GM21786 (cell line): Measurements from ENCODE around the gene LCNL1.

ENCODE experiments used
- ATAC-seq: cut with Tn5 transposase; IDR thresholded peaks from one replicate; pipeline ENCODE4 v1.9.1; 2021; ENCODE audit not compliant: unreplicated experiment

The LCNL1 gene

DNA sequence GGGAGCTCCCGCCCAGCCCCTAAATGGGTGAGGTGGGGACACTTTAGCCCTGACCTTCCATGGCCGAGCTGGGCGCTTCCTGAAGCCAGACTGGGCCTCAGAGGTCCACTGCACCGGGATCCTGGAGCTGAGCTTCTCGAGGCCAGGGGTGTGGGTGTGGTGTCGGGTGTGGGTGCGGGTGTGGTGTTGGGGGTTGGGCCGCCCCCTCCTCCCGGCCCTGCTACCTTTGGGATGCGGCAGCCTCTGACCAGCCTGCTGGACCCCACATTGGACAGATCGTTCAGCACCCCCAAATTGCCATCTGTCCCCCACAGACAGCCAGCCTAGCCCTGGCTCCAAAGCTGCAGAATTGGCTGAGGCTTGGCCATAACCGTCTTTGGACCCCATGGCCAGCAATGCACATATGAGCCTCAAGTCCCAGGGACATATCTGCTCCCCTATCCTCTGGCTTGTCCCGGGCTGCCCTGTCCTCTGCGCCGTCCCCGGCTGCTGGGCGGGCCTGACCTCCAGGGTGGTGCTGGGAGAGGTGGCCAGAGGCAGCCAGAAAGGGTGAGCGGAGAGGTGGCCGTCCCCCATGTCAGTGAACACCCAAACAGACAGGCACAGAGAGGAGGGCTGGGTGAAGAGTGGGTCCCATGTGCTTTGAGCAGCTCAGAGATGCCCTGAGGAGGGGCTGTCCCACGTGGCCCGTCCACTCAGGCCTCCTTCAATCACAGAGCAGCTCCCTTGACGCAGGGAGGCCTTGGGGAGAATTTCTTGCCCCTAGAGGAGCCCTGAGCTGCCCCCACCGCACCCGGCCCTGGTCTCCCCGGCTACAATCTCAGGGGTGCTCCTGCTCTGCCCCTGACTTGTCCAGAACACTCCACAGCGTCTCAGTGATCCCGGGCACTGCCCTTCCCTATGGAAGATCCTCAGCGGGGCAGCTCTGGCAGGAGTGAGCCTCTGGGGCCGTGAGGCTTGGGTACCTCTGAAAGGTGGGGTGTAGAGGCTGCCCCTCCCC lies 8.9 kb upstream of the LCNL1 start:
- no peak for ATAC-seq

DNA sequence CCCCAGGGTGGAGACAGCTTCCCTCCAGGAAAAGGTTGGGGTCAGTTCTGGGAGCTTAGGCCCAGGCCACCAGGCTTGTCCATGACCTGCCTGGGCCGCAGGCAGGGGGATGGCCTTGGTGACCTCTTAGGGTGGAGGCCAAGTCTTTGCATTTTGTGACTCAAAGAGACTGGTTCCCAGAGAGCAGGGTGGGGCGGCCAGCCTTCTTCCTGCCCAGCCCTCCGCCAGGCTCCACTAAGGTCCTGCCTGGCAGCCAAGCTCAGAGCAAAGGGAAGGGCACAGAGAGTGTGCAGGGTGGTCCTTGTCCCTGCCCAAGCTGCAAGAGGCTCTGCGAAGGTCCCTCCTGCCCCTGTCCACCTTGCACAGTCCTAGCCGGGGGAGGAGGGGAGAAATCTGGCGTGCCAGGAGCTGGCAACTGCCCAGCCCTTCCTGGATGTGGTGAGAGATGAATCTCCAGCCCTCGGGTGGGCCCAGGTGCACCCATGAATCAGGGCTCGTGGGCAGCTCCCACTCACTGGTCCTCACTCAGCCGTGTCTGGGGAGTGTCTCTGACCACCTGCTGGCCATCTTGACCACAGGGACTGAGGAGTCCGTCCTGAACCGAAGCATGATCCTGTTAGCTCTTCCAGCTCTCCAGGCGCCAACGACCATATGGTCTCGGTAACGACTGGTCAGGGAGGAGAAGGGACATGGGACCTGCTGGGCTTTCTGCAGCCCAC lies 7.8 kb upstream of the LCNL1 start:
- no peak for ATAC-seq

DNA sequence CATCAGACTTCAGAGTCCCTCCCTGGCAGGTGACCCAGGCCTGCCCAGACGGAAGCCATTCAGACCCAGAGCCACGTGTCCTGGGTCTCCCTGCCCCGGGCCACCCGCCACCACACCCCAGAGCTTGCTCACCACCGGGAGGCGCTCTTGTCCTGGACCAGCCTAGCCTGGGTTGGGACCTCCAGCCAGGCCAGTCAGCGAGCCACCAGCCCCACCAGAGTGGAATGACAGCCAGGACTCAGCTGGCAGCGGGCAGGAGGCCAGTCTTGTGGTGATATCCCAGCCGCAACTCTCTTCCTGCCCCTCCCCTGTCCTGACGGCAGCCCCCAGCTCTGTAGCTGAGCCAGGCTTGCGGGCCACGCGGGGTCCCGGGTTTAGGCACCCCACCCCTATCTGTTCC lies 7.1 kb upstream of the LCNL1 start:
- no peak for ATAC-seq

DNA sequence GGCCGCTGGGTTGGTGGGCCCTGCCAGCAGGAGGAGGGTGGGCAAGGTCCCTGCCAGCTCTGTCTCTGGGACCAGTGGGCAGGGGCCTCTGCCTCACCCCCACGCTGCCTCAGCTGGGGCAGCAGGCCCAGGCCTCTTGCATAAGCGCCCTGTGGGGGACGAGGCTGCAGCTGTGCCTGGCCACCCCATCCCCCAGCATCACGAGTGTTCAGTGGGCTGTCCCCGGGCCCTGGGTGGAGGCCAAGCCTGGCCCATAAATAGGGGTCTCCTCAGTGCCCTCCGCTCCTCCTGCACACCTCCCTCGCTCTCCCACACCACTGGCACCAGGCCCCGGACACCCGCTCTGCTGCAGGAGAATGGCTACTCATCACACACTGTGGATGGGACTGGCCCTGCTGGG lies 5.6 kb upstream of the LCNL1 start, which contains the start of gene PTGDS:
Gene PTGDS, plus strand, starts transcription at position 282 of the 400 bp plus-strand sequence. Its CDS starts 75 bp downstream, at position 357.
- no peak for ATAC-seq

DNA sequence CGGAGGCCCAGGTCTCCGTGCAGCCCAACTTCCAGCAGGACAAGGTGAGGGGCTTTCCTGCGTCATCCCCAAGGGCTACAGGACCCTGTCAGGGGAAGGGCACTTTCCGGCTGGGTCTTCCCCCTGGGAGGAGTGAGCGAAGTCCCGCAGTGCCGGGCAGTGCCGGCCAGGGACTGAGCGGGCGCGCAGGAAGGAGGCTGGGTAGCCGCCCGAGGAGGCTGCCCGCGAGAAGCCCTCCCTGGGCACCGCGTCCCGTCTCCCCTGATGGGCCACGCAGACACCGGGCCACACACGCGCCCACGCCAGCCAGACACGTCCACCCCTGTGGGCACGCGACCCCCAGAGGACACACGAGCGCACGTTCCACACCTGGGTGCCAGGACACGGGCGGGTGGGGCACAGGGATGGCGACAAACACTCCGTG lies 5.1 kb upstream of the LCNL1 start:
- no peak for ATAC-seq

DNA sequence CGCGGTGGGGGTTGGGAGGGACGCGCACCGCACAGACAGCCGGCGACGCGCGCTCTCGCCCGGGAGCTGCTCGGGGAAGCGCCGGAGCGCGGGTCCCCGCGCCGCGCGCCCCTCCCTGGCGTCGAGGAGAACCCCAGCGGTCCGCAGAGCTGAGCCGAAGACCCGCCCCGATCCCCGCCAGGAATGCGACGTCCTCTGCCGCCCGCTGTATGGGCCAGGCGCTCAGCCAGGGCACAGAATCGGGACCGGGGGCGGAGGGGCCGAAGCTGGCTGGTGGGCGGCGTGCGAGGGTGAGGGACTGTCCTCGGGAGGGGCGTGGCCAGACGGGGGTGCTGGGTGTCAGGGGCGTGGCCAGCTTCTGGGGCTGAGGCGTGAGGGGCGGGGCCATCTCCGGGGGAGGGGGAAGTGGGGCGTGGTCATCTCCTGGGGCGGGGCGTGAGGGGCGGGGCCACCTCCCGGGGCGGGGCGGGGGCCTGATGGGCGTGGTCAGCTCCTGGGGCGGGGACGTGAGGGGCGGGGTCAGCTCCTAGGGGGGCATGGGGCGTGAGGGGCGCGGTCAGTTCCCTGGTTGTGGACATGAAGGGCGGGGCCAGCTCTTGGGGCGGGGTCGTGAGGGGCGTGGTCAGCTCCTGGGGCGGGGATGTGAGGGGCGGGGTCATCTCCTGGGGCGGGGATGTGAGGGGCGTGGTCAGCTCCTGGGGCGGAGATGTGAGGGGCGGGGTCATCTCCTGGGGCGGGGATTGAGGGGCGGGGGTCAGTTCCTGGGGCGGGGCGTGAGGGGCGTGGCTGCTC lies 4.5 kb upstream of the LCNL1 start:
- no peak for ATAC-seq

DNA sequence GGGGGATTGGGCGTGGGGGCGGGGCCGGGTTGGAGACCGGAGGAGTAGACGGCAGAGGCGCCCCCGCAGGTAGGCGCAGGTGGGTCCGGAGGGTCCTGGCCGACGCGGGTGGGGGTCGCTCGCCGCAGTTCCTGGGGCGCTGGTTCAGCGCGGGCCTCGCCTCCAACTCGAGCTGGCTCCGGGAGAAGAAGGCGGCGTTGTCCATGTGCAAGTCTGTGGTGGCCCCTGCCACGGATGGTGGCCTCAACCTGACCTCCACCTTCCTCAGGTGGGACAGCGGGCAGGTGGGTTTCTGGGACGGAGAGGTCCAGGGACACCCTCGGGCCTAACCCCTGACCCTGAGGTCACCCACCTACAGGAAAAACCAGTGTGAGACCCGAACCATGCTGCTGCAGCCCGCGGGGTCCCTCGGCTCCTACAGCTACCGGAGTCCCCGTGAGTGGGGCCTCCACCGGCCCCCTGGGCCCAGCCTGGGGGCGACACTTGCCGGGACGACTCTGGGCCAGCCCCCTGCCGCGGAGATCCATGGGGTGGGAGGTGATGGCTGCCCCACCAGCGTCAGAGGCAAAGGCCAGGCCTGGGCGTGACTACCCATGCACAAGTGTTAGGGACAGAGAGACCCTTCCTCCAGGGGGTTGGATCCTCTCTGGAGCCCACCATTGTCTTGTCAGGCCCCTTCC lies 3.8 kb upstream of the LCNL1 start:
- no peak for ATAC-seq

DNA sequence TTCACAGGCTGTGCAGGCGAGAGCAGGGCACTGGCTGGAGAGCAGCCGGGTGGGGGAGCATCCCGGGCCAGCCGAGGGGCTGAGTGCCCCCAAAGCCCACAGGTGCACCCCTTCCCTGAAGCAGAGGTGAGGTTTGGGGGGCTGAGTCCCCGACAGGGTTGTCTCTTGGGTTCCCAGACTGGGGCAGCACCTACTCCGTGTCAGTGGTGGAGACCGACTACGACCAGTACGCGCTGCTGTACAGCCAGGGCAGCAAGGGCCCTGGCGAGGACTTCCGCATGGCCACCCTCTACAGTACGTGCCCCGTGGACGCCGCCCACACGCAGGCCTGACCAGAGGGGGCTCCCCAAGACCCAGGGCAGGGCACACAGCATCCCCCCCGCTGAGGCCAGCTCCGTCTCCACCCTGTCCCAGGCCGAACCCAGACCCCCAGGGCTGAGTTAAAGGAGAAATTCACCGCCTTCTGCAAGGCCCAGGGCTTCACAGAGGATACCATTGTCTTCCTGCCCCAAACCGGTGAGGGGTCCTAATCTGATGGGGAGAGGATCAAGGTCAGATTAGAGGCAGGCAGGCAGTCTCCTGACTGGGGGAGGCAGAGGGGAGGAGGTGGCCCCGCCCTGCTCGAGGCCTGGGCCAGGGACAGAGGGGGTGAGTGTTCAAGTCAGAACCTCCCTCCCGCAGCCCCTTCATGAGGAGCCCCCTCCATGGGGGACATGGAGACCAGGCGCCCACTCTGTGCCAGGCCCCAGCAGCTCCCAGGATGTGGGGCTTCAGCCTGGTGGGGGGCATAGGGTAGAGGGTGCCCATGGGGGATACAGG lies 2.8 kb upstream of the LCNL1 start:
- no peak for ATAC-seq

DNA sequence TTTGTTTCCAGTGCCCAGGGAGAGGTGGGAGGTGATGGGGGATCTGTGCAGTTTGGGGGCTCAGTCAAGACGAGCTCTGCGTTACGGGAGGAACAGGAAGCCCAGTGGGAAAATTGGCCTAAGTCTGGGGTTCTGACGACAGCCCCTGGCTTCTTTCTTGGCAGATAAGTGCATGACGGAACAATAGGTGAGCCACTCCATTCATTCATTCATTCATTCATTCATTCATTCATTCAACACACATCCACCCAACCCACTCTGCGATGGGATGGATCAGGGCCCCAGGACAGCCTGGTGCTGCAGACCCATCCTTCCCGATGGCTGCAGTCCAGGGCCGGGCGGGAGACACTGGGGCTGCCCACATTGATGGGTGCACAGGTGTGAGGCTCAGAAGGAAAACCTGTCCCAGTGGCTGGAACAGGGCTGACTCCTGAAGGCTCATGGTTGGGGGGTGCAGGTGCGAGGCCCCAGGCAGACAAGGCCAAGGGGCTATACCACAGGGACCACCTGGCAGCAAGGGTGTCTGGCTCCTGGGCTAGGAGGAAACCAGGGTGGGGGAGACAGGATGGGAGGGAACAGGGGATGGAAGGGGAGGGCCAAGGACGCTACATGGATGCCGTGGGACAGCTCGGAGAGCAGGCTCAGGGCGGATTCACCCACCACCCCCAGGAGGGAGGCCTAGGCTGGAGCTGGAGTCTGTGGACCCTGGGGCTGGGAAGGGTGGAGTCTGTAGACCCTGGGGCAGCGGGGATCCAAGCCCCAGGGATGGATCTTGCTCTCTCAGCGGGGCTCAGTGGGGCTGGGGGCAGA lies 1.9 kb upstream of the LCNL1 start:
- no peak for ATAC-seq

DNA sequence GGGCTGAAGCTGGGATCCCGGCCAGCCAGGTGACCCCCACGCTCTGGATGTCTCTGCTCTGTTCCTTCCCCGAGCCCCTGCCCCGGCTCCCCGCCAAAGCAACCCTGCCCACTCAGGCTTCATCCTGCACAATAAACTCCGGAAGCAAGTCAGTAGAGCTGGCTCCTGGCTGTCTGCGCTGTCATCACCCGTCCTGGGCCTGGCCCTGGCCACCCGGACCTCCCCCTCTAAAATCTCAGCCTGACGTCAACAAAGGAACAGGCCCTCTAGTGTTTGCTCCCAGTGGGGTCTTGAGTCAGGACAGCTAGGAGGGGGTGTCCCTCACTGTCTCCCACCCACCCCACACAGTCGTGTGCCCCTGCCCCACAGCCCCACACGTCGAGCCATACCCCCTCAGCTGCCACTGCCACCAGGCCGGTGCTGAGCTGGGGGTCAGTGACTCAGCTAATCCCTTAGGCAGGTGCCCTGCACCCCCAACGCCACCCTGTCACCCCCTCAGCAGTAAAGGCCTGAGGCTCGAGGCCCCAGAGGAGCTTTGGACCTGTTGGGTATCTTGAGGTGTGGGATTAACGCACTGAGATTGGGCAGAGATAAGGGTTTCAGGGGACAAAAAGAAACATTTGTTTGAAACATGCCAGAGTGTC lies 1.1 kb upstream of the LCNL1 start:
- ATAC-seq: no peak

DNA sequence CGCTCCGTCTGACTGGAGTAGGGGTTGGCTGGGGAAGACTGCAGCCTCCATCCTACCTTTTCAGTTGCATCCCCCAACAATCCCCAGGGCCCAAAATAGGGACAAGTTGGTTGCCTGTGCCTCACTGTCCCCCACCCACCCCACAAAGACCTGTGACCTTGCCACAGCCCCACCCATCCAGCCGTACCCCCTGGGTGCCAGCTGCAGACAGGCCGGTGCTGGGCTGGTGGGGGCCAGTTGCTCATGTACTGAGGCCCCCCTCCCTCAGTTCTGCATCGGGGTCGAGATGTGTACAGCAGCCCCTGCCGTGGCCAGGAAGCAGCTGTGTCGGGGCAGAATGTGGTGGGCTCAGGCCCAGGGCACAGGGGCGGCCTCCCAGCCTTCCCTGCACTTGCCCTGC lies 374 bp downstream of the LCNL1 start:
- no peak for ATAC-seq

DNA sequence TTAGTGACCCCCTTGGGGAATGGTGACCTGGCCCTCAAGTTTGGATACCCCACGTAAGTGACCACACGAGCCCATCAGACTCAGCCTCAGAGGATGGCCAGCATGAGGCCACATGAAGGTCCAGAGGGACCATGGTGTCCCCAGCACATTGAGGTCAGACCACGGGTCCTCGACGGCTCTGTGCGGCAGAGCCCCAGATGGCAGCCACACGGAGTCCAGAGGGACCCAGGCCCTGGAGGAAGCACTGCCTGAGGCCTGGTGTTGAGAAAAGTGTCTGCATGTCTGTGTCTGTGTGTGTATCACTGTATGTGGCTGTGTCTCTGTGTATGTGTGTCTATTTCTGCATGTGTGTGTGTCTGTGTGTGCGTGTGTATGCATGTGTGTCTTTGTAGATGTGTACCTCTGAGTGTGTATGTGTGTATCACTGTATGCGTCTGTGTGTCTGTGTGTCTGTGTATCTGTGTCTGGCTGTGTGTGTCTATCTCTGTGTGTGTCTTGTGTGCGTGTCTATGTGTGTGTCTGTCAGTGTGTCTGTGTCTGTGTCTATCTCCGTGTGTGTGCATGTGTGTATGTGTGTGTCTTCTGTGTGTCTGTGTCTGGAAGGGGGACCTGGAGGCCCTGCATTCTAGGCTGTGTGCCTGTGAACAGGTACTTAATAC lies 992 bp downstream of the LCNL1 start:
- ATAC-seq: no peak

DNA sequence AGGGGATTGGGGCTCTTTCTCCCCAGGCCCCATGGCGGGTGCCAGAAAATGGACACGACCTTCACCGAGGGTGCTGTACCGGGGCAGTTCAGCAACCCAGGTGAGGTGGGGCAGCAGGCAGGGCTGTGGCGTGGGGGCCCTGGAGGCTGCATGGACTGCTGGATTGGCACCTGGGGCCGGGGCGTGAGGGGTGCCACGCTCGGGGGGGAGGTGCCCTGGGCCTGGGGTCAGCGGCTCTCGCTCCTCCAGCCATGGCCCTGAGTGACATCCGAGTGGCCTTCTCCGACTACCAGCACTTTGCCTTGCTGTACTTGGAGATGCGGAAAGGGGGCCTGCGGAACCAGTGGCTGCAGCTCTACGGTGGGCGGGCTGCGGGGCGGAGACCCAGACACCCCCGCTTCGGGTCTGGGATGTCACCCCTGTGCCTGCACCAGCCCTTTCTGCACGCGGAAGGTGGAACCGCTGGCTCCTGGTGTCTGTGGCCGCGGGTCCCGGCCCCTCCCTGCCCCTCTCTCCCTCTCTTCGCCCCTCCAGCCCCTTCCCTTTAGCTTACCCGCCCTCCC lies 1.8 kb downstream of the LCNL1 start:
- no peak for ATAC-seq

DNA sequence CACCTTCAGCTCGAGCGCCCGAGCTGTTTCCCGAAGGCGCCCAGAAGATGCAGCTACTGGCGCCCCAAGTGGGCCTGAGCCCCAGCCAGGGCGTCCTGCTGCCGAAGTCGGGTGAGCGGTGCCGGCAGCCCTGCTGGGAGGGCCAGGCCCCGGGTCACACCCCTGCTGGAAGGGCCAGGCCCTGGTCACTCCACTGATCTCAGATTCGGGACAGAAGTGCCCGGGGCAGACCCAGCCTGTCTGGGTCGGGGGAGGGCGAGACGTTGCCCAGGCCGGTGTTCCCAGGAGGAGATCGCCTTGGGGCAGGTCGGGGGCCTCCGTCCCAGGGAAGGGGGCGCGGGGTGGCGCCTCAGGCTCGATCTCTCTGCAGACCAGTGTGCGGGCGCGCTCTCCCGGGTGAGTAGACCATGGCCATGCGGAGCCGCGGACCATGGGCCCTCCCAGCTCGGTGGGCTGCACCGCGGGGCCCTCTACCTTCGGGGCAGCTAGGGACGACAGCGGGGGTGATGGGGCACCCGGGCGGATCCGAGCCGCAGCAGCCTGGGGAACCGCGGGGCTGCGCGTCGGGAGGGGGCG lies 2.3 kb downstream of the LCNL1 start:
- ATAC-seq: no peak

DNA sequence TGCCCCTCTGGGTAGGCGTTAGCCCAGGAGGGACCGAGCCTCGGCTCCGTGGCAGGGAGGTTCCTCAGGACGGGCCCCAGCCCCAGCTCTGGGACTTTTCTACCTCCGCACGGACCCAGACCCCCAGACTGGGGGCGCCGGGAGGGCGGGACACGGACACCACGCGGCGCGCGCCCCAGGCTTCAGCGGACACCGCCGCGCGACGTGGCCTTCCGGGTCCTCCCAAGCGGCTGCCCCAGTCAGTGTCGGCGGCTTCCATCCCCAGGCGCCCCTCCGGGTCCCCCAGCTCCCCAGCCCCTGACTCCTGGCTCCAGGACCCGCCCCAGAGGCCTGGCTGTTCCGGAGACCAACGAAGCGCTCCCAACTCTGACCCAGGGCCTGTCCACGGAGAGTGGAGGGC lies 3.1 kb downstream of the LCNL1 start:
- ATAC-seq: no peak

DNA sequence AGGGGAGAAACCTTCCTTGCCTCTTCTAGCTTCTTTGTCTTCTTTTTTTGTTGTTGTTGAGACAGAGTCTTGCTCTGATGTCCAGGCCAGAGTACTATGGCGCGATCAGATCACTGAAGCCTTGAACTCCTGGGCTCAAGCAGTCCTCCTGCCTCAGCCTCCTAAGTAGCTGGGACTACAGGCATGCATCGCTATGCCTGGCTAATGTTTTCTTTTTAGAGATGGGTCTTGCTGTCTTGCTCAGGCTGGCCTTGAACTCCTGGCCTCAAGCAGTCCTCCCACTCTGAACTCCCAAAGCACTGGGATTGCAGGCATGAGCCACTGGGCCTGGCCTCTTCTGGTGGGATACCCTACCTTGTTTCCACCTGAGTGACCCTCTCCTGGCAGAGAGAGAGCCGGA lies 6.1 kb downstream of the LCNL1 start:
- no peak for ATAC-seq

DNA sequence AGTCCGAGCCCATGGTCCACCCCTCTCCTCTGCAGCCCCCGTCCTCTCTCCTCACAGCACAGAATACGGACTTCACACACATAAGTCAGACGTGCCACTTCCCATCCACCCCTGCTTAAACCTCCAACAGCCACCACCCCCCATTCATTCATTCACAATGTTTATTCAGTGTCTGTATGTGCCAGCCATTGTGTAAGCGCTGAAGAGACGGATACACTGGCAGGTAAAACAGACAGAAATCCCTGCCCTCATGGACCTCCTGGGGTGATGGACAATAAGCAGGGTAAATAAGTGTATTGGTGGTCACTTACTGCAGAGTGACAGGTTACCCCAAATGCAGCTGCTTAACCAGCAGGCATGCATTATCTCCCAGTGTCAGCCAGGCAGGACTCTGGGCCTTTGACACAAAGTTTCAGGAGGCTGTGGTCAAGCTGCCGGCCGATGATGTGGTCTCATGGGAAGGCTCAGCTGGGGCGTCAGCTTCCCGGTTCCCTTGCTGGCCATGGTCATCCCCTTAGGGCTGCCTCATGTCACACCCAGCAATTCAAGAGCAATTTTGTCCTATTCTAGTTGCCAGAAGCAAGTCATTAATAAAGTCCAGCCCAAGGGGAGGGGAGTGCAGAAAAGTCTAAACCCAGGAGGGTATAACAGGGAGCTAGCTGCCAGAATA lies 7.6 kb downstream of the LCNL1 start:
- ATAC-seq: no peak
